Measurements from ENCODE around the gene PDE7B. TPM values are rescaled to one million over a fixed set of nuclear protein-coding genes. Genes with fewer than 3 reads are reported as not detected.

The PDE7B gene
- total and polyA plus RNA-seq, 9 of the 15 experiments (the other 6 are each of a cell fraction or from before 2014, with no cell fraction given), result 0.01 TPM; not detected in 8

DNA sequence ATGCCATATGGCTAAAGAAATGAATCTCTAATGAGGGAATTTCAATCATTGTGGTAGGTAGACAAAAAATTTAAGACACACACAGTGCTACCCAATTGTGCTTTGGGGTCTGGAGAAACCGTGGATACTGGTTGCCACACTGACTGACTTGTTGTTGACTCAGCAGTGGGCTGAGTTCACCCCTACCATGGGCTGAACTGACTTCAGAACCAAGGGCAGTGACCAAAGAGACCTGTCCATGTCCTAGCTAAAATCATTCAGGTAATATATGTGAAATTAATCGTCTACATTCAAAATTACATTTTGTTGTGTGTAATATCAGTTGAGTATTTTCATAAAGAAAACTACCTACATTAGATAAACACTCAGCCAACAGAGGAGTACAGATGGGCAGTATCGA is 131.6 kb downstream of the PDE7B start (continued):
- TF ChIP-seq SMC3 (conservative IDR thresholded peaks at IDR 0.05; ENCODE audit: insufficient read depth, low read depth, low read length) (no peak), CC2D1A (IDR thresholded peaks at IDR 0.05) (no peak), RFX1 (IDR thresholded peaks at IDR 0.05) (no peak), PML (IDR thresholded peaks at IDR 0.05; ENCODE audit: low read length) (no peak), ZNF644 (tag; IDR thresholded peaks at IDR 0.05; ENCODE audit: low read depth) (no peak), BRCA1 (IDR thresholded peaks at IDR 0.05) (no peak), BRCA1 (CRISPR knock-in tag; IDR thresholded peaks at IDR 0.05) (no peak), RB1 (IDR thresholded peaks at IDR 0.05; ENCODE audit: low read depth) (no peak), ZNF347 (CRISPR knock-in tag; IDR thresholded peaks at IDR 0.05; ENCODE audit: low read depth) (no peak)
- TF ChIP-seq, protein P1, sequence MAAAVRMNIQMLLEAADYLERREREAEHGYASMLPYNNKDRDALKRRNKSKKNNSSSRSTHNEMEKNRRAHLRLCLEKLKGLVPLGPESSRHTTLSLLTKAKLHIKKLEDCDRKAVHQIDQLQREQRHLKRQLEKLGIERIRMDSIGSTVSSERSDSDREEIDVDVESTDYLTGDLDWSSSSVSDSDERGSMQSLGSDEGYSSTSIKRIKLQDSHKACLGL (CRISPR knock-in tag; IDR thresholded peaks at IDR 0.05; ENCODE audit: borderline replicate concordance, poor library complexity, severe bottlenecking), result no peak

- BruUV-seq (replicated peaks), result no TSS peak
- no peak for FAIRE-seq
- no peak for TF ChIP-seq SREBF2 (CRISPR knock-in tag; IDR thresholded peaks at IDR 0.05)
- TF ChIP-seq ZNF778 (CRISPR knock-in tag; IDR thresholded peaks at IDR 0.05), result no peak
- TF ChIP-seq XRCC5 (IDR thresholded peaks at IDR 0.05; ENCODE audit: low read depth, low read length), result no peak
- no peak for TF ChIP-seq NCOA4 (IDR thresholded peaks at IDR 0.05; ENCODE audit: partially characterized antibody)
- no peak for TF ChIP-seq CBFA2T2 (conservative IDR thresholded peaks at IDR 0.05)
- TF ChIP-seq MECOM (CRISPR knock-in tag; IDR thresholded peaks at IDR 0.05), result no peak
- TF ChIP-seq NFXL1 (CRISPR knock-in tag; IDR thresholded peaks at IDR 0.05), result no peak
- TF ChIP-seq ZNF133 (CRISPR knock-in tag; IDR thresholded peaks at IDR 0.05), result no peak
- TF ChIP-seq, protein P2, sequence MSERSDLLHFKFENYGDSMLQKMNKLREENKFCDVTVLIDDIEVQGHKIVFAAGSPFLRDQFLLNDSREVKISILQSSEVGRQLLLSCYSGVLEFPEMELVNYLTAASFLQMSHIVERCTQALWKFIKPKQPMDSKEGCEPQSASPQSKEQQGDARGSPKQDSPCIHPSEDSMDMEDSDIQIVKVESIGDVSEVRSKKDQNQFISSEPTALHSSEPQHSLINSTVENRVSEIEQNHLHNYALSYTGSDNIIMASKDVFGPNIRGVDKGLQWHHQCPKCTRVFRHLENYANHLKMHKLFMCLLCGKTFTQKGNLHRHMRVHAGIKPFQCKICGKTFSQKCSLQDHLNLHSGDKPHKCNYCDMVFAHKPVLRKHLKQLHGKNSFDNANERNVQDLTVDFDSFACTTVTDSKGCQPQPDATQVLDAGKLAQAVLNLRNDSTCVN (CRISPR knock-in tag; IDR thresholded peaks at IDR 0.05), result no peak
- TF ChIP-seq, protein P3, sequence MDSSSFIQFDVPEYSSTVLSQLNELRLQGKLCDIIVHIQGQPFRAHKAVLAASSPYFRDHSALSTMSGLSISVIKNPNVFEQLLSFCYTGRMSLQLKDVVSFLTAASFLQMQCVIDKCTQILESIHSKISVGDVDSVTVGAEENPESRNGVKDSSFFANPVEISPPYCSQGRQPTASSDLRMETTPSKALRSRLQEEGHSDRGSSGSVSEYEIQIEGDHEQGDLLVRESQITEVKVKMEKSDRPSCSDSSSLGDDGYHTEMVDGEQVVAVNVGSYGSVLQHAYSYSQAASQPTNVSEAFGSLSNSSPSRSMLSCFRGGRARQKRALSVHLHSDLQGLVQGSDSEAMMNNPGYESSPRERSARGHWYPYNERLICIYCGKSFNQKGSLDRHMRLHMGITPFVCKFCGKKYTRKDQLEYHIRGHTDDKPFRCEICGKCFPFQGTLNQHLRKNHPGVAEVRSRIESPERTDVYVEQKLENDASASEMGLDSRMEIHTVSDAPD (CRISPR knock-in tag; IDR thresholded peaks at IDR 0.05), result no peak
- TF ChIP-seq ZNF224 (CRISPR knock-in tag; IDR thresholded peaks at IDR 0.05), result no peak
- no peak for TF ChIP-seq MCM2 (IDR thresholded peaks at IDR 0.05; ENCODE audit: low read depth)
- TF ChIP-seq HDAC1 (IDR thresholded peaks at IDR 0.05), result no peak
These were observed 132.3 kb downstream of the PDE7B start for GRCh38 chr6:135983718-135984343.

More at GRCh38 chr6:135983718-135984343, 132.3 kb downstream of the PDE7B start:
- ChIA-PET CTCF (ENCODE audit: low intra/inter-chr PET ratio) (no interaction called here), POLR2A (no interaction called here)
- DNase-seq (ENCODE audit: extremely low read depth in 1 of 4, low spot score in 3 of 4), result no peak
- Histone ChIP-seq H3K4me1 (replicated peaks in 1 of 2; ENCODE audit: control insufficient read depth in 2 of 2, insufficient read depth in 2 of 2, low read length in 2 of 2) (no peaks in the 10 kb centered on the region), H3K4me2 (ENCODE audit: insufficient read depth, low read length) (no peak overlapping the region), H2AFZ (ENCODE audit: low read depth, low read length) (no peak overlapping the region), H3K9me3 (replicated peaks; ENCODE audit: control insufficient read depth, insufficient read depth, low read depth, low read length) (no peaks in the 10 kb centered on the region), H3K4me3 (no peak overlapping the region), H3K36me3 (ENCODE audit: control insufficient read depth, insufficient read depth, low read length) (no peaks in the 10 kb centered on the region), H3K27me3 (ENCODE audit: control insufficient read depth in 2 of 2, insufficient read depth in 2 of 2, low read length in 2 of 2) (0 out of 5 replicates have a peak, but pooled peaks cover 0 to 4% of the 10 kb centered on the region in 2 experiments), H3K9me1 (ENCODE audit: control insufficient read depth, insufficient read depth, low read length) (no peaks in the 10 kb centered on the region), H3K79me2 (ENCODE audit: control insufficient read depth, insufficient read depth, low read length) (no peaks in the 10 kb centered on the region), H3K27ac (ENCODE audit: extremely low read depth, low read depth, low read length) (no peak overlapping the region), H3K9ac (ENCODE audit: insufficient read depth in 1 of 2, low read depth in 2 of 2, low read length in 2 of 2) (no peak overlapping the region), H4K20me1 (replicated peaks; ENCODE audit: control insufficient read depth, insufficient read depth, low read length) (no peaks in the 10 kb centered on the region)
- in situ Hi-C loops (cut with MboI), result no loop called here
- intact Hi-C loops (cut with micrococcal nuclease), result no loop called here
- ATAC-seq, result no peak
- 3% methylated on average over 4 of the region's 4 CpGs for WGBS (ENCODE audit: insufficient coverage, low coverage, missing lambda C conversion rate)
